ENCODE results near the gene COX7A2. TPM values are rescaled to one million over a fixed set of nuclear protein-coding genes. Genes with fewer than 3 reads are reported as not detected.

COX7A2 gene
- total RNA-seq, 1 donor from 2014 or later: 267 TPM

GRCh38 chr6:75213112-75213511, 30.5 kb downstream of the COX7A2 start:
- H3K27ac ChIP-seq: no peak overlapping the region
- intact Hi-C loops (cut with DNase I): no loop called here
- ATAC-seq: no peak

GRCh38 chr6:75211920-75212590, 31.5 kb downstream of the COX7A2 start:
- no peaks in the 10 kb centered on the region for H3K9me3 ChIP-seq
- H3K4me1 ChIP-seq: peaks cover 26% of the 10 kb centered on the region
- TF ChIP-seq CTCF (IDR thresholded peaks at IDR 0.05): no peak
- H3K4me3 ChIP-seq: no peak overlapping the region
- DNase-seq: no peak
- intact Hi-C loops (cut with DNase I): no loop called here
- no peaks in the 10 kb centered on the region for H3K36me3 ChIP-seq
- no peak overlapping the region for H3K27ac ChIP-seq
- H3K27me3 ChIP-seq (ENCODE audit: low read depth): peaks cover 17% of the 10 kb centered on the region
- no peak for ATAC-seq

More at GRCh38 chr6:75213112-75213511, 30.5 kb downstream of the COX7A2 start:
- no peak for DNase-seq
- TF ChIP-seq CTCF (IDR thresholded peaks at IDR 0.05): no peak
- peaks cover 27% of the 10 kb centered on the region for H3K4me1 ChIP-seq
- no peak overlapping the region for H3K4me3 ChIP-seq
- peaks cover 8% of the 10 kb centered on the region for H3K27me3 ChIP-seq (ENCODE audit: low read depth)
- no peaks in the 10 kb centered on the region for H3K36me3 ChIP-seq
- no peaks in the 10 kb centered on the region for H3K9me3 ChIP-seq

GRCh38 chr6:75210885-75211739, 32.5 kb downstream of the COX7A2 start:
- Histone ChIP-seq H3K27me3 (ENCODE audit: low read depth) (peaks cover 26% of the 10 kb centered on the region), H3K4me1 (peaks cover 35% of the 10 kb centered on the region), H3K36me3 (no peaks in the 10 kb centered on the region), H3K4me3 (no peak overlapping the region), H3K27ac (no peak overlapping the region), H3K9me3 (no peaks in the 10 kb centered on the region)
- peak; percentile 78 for TF ChIP-seq CTCF (IDR thresholded peaks at IDR 0.05)
- intact Hi-C loops (cut with DNase I): no loop called here
- no peak for DNase-seq
- no peak for ATAC-seq

- DNase-seq (no peak), ATAC-seq (no peak)
- Histone ChIP-seq H3K4me3 (no peak overlapping the region), H3K9me3 (no peaks in the 10 kb centered on the region), H3K36me3 (no peaks in the 10 kb centered on the region), H3K27ac (no peak overlapping the region), H3K27me3 (ENCODE audit: low read depth) (peaks cover 44% of the 10 kb centered on the region), H3K4me1 (peaks cover 54% of the 10 kb centered on the region)
- TF ChIP-seq CTCF (IDR thresholded peaks at IDR 0.05): peak; percentile 5
- intact Hi-C loops (cut with DNase I): no loop called here
These were observed 34.3 kb downstream of the COX7A2 start for GRCh38 chr6:75209184-75209723.

- H3K27me3 ChIP-seq (ENCODE audit: low read depth): peaks cover 44% of the 10 kb centered on the region
- intact Hi-C loops (cut with DNase I): no loop called here
- peak; percentile 59 to 81 for ATAC-seq
- DNase-seq: peak; percentile 84
- no peak overlapping the region for H3K27ac ChIP-seq
- peak overlapping the region; percentile 39 for H3K4me3 ChIP-seq
- H3K36me3 ChIP-seq: no peaks in the 10 kb centered on the region
- H3K4me1 ChIP-seq: peaks cover 61% of the 10 kb centered on the region
- no peaks in the 10 kb centered on the region for H3K9me3 ChIP-seq
- TF ChIP-seq CTCF (IDR thresholded peaks at IDR 0.05): peak; percentile 87
These were observed 35.1 kb downstream of the COX7A2 start for GRCh38 chr6:75208298-75209183.

All from lower lobe of right lung (tissue), 2 donors.